Fibroblast of skin of scalp (primary cell): ENCODE measurements around the gene PAWR.
"Not testable (repeated sequence)": the region's sequence is repeated elsewhere in the genome, so short reads cannot be mapped to it uniquely, and the experiment has no call there.

Source experiments
- DNase-seq: peaks from one replicate; pipeline ENCODE4 v3.0.0-alpha.2; 2013

The PAWR gene

GRCh38 chr12:79587368-79587767, 103.4 kb downstream of the PAWR start:
- no peak for DNase-seq

DNA sequence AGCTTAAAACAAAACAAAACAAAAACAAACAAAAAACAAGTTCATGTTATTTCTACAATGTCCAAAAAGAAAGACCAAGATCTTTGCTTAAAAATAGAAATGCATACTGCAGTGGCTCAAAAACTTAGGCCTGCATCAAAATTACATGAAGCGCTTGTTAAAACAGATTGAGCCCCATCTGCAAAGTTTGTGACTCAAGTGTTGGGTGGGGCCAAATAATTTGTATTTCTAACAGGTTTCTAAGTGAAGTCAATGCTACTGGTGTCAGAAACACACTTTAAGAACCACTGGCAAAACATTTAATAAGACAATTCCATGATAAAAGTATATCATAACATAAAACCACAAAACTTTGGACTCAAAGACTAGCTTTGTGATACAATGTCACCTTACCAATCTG, 105.6 kb downstream of the PAWR start:
- DNase-seq, result no peak

DNA sequence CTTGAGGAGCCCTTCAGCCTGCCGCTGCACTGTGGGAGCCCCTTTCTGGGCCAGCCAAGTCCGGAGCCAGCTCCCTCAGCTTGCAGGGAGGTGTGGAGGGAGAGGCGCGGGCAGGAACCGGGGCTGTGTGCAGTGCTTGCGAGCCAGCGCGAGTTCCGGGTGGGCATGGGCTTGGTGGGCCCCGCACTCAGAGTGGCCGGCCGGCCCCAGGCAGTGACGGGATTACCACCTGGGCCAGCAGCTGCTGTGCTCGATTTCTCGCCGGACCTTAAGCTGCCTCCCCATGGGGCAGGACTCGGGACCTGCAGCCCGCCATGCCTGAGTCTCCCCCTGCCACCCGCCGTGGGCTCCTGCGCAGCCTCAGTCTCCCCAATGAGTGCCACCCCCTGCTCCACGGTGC, 116.9 kb downstream of the PAWR start:
- no peak for DNase-seq

DNA sequence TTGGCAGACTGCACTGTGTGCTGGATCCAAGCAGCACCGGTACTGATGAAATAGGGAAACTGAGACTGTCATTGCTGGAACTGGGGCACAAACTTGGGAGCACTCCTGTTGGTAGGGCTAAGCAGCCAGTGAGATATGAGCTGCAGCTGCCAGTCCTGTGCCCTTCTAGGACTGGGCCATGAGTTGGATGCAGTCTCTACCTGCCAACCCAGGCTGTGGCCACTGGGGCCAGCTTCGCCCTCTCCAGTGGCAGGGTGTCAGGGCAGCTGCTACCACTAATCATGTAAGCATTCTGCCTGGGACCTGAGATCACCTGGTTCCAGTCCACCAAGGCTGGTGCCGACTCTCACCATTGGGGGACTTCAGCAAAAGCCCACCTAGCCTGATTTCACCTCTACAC, 121.1 kb downstream of the PAWR start:
- DNase-seq, result no peak

GRCh38 chr12:79567175-79567563, 123.6 kb downstream of the PAWR start:
- no peak for DNase-seq

GRCh38 chr12:79566452-79567174, 124.2 kb downstream of the PAWR start:
- no peak for DNase-seq

GRCh38 chr12:79564727-79565350, 125.9 kb downstream of the PAWR start:
- DNase-seq, result not testable (repeated sequence)

- DNase-seq, result no peak
Measured at GRCh38 chr12:79563021-79563740, 127.6 kb downstream of the PAWR start.

GRCh38 chr12:79561401-79562132, 129.2 kb downstream of the PAWR start:
- DNase-seq, result no peak

GRCh38 chr12:79560225-79560889, 130.4 kb downstream of the PAWR start:
- no peak for DNase-seq

GRCh38 chr12:79559591-79559990, 131.2 kb downstream of the PAWR start:
- no peak for DNase-seq

DNA sequence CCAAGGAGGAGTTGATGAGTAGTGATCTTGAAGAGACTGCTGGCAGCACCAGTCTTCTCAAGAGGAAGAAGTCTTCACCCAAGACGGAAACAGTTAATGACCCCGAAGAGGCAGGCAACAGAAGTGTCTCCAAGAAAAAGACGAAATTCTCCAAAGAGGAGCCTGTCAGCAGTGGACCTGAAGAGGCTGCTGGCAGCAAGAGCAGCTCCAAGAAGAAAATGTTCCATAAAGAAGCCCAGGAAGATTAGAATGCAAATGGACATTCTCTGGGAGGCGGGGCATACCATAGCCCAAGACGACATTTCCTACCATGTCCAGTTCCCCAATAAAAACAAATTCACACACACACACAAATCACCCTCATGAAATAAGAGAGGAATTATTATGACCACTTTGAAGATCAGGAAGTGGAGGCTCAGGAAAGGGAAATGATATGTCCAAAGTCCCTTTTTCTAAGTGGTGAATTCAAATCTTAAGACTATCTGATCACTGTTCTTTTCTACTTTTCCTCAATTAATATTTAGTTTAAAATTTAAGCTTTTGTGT, 131.8 kb downstream of the PAWR start:
- no peak for DNase-seq

DNA sequence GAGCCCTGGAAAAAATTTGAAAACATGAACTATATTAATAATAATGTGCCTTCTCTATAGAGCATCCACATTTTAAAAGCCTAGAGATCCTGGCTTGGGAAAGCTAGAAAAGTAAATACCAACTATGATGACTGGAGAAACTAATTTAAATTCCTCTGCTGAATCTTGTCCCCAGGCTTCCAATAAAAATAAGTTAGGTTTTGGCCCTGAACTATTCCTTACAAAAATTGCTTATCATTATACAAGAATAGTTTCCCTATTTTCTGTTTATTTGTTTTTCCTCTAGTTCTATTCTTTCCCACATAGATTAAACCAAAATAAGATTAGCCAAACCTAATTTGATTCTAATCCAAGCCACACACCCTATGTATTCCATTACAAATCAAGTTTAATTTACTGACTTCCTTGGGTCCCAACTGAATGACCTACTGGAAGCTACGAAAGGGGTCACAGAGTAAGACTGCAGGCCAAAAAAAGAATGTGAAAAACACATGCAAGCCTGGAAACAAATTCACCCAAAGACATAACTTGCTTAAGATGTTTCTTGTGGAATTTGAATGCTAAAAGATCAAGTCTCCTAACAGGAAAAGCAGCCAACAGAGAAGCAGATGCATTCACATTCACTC, 133.0 kb downstream of the PAWR start:
- DNase-seq, result peak; percentile 33

DNA sequence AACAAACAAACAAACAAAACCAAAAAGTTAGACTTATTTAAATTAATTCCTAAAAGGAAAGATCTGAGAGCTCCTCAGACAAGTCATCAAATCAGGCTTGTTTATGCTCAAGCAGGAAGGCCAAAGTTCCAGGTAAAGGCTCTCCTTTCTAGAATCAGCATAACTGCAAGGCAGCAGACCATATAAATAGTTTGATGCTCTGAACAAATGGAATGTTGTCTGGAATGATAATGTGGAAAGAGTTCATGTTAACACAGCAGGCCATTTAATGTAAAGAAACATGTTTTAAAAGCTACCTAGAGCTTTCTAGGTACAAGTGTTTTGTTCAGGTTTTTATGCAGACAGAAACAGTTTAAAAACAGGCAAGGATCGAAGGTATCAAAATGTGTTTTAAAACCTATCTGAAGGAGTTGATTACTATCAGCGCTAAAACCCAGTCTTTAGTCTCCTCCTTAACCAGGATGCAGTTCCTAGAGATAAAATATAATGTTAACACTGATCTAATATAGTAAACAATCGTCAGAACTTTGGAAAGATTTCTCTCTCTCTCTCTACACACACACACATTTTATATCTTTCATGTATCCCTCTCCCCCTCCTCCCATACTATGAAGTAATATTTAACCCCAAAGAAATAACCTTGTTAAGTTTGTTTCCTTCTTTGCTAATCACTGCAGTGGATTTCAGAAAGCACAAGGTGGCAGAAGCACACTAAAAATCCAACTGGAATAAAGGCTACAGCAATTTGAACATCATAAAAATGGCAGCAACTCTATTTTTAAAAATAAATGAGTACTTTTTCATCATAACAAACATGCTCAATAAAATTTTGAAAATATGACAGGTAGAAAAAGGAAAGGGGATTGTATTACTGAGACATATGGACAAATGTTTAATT, 135.5 kb downstream of the PAWR start:
- peak; percentile 67 for DNase-seq

- no peak for DNase-seq
Measured at GRCh38 chr12:79553863-79554574, 136.7 kb downstream of the PAWR start.

GRCh38 chr12:79552192-79552591, 138.6 kb downstream of the PAWR start:
- no peak for DNase-seq

DNA sequence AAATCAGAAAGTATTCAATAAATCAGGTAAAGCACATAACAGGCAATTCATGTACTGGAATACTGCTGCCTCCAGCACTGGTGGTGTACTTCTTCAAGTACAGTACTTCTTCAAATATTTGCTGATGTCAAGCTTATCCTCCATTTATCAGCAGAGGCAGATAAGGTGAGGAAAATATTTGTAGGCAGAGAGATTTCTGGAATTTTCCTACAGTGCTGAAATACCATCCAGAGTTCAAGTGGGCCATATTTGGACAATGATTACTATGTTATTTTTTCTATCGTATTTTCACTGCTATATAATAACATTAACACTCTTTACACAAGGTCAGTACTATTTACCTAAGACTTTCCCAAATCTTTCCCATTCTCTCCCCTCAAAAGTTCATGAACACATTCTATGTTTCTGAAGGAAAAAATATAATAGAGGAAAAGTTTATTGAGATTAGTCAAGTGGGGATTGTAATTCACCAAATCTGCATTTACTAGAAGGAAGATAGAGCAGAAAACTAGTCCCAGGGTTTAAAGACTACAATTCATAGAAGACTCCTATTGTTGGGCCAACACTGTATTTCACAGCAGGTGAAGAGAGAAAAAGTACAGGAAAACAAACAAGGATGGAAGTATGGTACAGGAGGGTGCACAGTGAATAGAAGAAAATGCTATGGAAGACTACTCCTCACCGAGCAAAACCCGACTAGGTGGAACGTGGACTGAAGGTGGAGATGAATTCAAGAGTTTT, 141.1 kb downstream of the PAWR start:
- peak; percentile 58 for DNase-seq

- no peak for DNase-seq
Measured at GRCh38 chr12:79548610-79548924, 142.2 kb downstream of the PAWR start.
